HTR-8/SVneo (cell line): ENCODE data around the gene FUCA2.

Experiments used
- DNase-seq: peaks from one replicate; pipeline ENCODE4 v3.0.0; 2011; ENCODE audit warnings: low spot score, mixed read lengths; ENCODE audit not compliant: insufficient read length
- FAIRE-seq: peaks from 2 replicates; lab custom pipeline; 2011; peaks lifted over from hg19 to GRCh38; lab: Jason Lieb, UNC

Gene FUCA2

GRCh38 chr6:143510991-143511891 is at the start of gene FUCA2:
FUCA2 (minus strand) TSS chr6:143511720; CDS start chr6:143511634, 86 bp downstream.
- FAIRE-seq = peak; percentile 71
- DNase-seq = peak; percentile 75

GRCh38 chr6:143561105-143561704 is 49.7 kb upstream of the FUCA2 start:
- no peak for DNase-seq
- FAIRE-seq = no peak

- DNase-seq = no peak
- FAIRE-seq = no peak
Observed at GRCh38 chr6:143559051-143559660, 47.6 kb upstream of the FUCA2 start.

GRCh38 chr6:143556529-143556928 is 45.0 kb upstream of the FUCA2 start:
- DNase-seq = peak; percentile 47
- FAIRE-seq = no peak

- FAIRE-seq (no peak), DNase-seq (no peak)
Observed at GRCh38 chr6:143555582-143555981, 44.1 kb upstream of the FUCA2 start.

GRCh38 chr6:143555071-143555492 is 43.6 kb upstream of the FUCA2 start:
- DNase-seq (no peak), FAIRE-seq (no peak)

- DNase-seq (no peak), FAIRE-seq (no peak)
Observed at GRCh38 chr6:143553337-143553736, 41.8 kb upstream of the FUCA2 start.

GRCh38 chr6:143549949-143550268 is 38.4 kb upstream of the FUCA2 start:
- FAIRE-seq (no peak), DNase-seq (no peak)

GRCh38 chr6:143549221-143549948 is 37.9 kb upstream of the FUCA2 start:
- FAIRE-seq (no peak), DNase-seq (no peak)

GRCh38 chr6:143546599-143546998 is 35.1 kb upstream of the FUCA2 start:
- DNase-seq (no peak), FAIRE-seq (no peak)

- DNase-seq (no peak), FAIRE-seq (no peak)
Observed at GRCh38 chr6:143545976-143546547, 34.5 kb upstream of the FUCA2 start.

- no peak for FAIRE-seq
- no peak for DNase-seq
Observed at GRCh38 chr6:143545165-143545564, 33.6 kb upstream of the FUCA2 start.

GRCh38 chr6:143544011-143544696 is 32.6 kb upstream of the FUCA2 start:
- FAIRE-seq (no peak), DNase-seq (no peak)

GRCh38 chr6:143543435-143543834 is 31.9 kb upstream of the FUCA2 start:
- DNase-seq (no peak), FAIRE-seq (no peak)

GRCh38 chr6:143542888-143543287 is 31.4 kb upstream of the FUCA2 start:
- DNase-seq (no peak), FAIRE-seq (no peak)

- no peak for FAIRE-seq
- DNase-seq = no peak
Observed at GRCh38 chr6:143540192-143540591, 28.7 kb upstream of the FUCA2 start.

- FAIRE-seq (no peak), DNase-seq (no peak)
Observed at GRCh38 chr6:143539734-143540133, 28.2 kb upstream of the FUCA2 start.

- DNase-seq (no peak), FAIRE-seq (no peak)
Observed at GRCh38 chr6:143539106-143539505, 27.6 kb upstream of the FUCA2 start.

- DNase-seq = no peak
- FAIRE-seq = no peak
Observed at GRCh38 chr6:143538374-143538773, 26.9 kb upstream of the FUCA2 start.
